ENCODE data around the gene RNASE8.

RNASE8 gene

DNA sequence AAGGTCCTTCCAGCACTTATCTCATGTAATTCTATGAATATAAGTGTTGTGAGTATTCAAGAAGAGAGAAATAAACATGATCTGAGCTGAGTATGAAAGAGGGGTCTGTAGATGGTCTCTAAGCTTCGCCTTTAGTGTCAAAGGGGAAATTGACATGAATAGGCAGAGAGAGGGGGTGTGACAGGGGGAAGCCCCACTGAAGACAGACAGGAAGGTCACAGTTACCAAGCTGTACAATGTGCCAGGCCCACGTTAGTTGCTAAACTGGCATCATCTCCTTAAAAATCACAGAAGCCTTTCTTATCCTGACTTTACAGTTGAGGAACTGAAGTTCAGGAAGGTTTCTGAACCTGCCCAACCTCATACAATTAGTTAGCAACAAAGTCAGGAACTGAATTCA is 20.1 kb downstream of the RNASE8 start:
- no peak for DNase-seq (ENCODE audit: low read depth)
- TF ChIP-seq, protein P1, sequence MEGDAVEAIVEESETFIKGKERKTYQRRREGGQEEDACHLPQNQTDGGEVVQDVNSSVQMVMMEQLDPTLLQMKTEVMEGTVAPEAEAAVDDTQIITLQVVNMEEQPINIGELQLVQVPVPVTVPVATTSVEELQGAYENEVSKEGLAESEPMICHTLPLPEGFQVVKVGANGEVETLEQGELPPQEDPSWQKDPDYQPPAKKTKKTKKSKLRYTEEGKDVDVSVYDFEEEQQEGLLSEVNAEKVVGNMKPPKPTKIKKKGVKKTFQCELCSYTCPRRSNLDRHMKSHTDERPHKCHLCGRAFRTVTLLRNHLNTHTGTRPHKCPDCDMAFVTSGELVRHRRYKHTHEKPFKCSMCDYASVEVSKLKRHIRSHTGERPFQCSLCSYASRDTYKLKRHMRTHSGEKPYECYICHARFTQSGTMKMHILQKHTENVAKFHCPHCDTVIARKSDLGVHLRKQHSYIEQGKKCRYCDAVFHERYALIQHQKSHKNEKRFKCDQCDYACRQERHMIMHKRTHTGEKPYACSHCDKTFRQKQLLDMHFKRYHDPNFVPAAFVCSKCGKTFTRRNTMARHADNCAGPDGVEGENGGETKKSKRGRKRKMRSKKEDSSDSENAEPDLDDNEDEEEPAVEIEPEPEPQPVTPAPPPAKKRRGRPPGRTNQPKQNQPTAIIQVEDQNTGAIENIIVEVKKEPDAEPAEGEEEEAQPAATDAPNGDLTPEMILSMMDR (conservative IDR thresholded peaks at IDR 0.05; ENCODE audit: low read depth, low read length): no peak
- no peak overlapping the region for H3K4me3 ChIP-seq (ENCODE audit: low read length)

DNA sequence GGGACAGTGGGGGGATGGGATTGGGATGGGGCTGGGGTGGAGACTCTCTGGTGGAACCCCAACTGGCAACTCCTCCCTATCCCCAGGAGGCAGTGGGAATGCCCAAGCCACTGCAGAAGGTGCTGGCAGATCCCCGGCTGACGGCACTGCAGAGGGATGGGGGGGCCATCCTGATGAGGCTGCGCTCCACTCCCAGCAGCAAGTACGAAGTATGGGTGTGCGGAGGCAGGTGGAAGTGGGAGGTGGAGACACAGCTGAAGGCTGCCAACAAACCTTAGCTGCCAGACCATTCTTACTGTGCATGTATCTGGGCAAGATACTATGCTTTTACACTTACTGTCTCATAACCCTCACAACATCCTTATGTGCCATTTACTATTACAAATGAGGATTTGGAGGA is 20.7 kb downstream of the RNASE8 start:
- DNase-seq (ENCODE audit: low read depth): no peak
- TF ChIP-seq, protein P1 (conservative IDR thresholded peaks at IDR 0.05; ENCODE audit: low read depth, low read length): no peak
- no peak overlapping the region for H3K4me3 ChIP-seq (ENCODE audit: low read length)

DNA sequence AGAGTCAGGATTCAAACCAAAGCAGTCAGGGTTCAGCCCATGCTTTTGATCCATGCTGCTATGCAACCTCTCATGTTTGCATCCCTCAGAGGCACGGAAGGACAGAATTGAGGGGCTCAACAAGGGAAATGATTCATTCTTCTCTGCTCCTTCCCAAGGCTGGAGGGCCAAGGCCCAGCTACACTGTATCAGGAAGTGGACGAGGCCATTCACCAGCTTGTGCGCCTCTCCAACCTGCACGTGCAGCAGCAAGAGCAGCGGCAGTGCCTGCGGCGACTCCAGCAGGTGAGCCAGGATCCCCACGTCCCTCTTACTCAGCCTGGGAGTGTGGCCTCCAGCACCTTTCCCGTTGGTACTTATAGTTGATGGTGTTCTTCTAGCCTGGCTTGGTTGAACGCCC is 21.1 kb downstream of the RNASE8 start:
- H3K4me3 ChIP-seq (ENCODE audit: low read length): no peak overlapping the region
- DNase-seq (ENCODE audit: low read depth): no peak
- TF ChIP-seq, protein P1 (conservative IDR thresholded peaks at IDR 0.05; ENCODE audit: low read depth, low read length): no peak

DNA sequence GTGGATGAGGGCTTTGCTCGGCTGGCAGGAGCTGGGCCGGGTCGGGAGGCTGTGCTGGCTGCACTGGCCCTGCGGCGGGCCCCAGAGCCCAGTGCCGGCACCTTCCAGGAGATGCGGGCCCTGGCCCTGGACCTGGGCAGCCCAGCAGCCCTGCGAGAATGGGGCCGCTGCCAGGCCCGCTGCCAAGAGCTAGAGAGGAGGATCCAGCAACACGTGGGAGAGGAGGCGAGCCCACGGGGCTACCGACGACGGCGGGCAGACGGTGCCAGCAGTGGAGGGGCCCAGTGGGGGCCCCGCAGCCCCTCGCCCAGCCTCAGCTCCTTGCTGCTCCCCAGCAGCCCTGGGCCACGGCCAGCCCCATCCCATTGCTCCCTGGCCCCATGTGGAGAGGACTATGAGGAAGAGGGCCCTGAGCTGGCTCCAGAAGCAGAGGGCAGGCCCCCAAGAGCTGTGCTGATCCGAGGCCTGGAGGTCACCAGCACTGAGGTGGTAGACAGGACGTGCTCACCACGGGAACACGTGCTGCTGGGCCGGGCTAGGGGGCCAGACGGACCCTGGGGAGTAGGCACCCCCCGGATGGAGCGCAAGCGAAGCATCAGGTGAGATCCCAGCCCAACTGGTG is 24.0 kb downstream of the RNASE8 start:
- TF ChIP-seq, protein P1 (conservative IDR thresholded peaks at IDR 0.05; ENCODE audit: low read depth, low read length): no peak
- DNase-seq (ENCODE audit: low read depth): no peak

DNA sequence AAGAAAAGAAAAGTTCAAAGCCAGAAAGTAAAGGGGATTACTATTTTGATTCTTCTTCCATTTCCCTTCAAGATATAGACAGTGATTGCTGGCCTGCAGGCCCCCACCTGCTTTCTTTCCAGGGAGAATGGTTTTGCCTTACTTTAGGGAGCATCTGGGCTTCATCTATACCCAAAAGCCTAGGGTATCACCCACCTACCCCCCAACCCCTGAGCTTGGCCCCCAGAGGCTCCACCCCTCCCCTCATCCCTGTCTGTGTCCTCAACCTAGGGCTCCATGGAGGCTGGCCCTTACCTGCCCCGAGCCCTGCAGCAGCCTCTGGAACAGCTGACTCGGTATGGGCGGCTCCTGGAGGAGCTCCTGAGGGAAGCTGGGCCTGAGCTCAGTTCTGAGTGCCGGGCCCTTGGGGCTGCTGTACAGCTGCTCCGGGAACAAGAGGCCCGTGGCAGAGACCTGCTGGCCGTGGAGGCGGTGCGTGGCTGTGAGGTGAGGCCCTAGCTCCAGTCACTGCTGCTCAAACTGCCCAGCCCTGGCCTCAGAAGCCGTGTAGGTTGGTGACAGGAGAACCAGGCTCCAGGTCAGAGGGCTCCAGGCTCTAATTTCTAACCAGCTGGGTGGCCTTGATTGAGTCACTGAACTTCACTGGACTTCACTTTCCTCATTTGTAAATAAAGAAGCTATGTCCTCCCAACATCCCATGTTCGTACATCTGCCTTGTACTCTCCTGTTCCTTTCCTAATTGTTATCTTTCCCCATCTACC is 26.1 kb downstream of the RNASE8 start:
- H3K4me3 ChIP-seq (ENCODE audit: low read length): no peak overlapping the region
- no peak for DNase-seq (ENCODE audit: low read depth)
- TF ChIP-seq, protein P1 (conservative IDR thresholded peaks at IDR 0.05; ENCODE audit: low read depth, low read length): no peak

More for the DNA sequence above, 24.0 kb downstream of the RNASE8 start:
- H3K4me3 ChIP-seq (ENCODE audit: low read length): no peak overlapping the region

DNA sequence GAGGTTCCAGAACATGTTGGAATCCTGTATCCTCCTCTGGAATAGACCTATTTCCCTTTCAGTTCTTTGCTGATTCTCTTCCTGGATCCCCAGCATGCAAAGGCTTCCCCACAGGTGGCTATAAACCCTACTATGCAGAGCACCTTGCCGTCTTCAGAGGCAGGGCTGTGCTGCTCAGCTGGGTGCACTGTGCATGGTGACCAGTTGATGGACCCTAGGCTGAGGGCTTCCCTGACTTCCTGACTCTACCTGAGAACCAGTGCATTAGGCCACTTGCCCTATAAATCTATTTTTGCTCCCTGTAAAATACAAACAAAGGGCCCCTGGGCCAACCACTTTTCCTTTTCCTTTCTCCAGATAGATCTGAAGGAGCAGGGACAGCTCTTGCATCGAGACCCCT is 26.8 kb downstream of the RNASE8 start:
- TF ChIP-seq, protein P1 (conservative IDR thresholded peaks at IDR 0.05; ENCODE audit: low read depth, low read length): no peak
- no peak for DNase-seq (ENCODE audit: low read depth)
- no peak overlapping the region for H3K4me3 ChIP-seq (ENCODE audit: low read length)
